GM12801 (cell line): ENCODE measurements around the gene NKD2.

Experiments used
- TF ChIP-seq, protein P1 (sequence below): IDR thresholded peaks from one replicate; pipeline ENCODE4 v1.5.1; 2011; ENCODE audit warnings: control low read depth; ENCODE audit not compliant: insufficient read length; ENCODE audit errors: extremely low read depth

NKD2 gene

DNA sequence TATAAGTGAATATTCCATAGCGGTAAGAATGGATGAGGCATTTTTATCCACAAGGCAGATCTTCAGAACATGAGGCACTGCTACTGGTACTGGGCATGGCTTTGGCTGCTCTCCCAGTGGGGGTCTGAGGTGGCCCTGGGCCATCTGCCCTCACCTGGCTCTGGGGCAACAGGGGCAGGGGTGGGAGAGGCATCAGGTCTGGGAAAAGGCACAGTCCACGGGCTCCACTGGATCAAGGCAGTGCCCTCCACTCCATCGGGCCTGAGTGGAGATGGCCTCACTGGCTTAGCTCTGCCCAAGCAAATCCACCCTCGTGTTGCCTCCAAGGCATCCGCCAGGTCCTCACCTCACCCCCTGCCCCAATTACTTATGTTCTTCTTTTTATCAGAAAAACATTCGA lies 10.9 kb upstream of the NKD2 start:
- TF ChIP-seq, protein P1, sequence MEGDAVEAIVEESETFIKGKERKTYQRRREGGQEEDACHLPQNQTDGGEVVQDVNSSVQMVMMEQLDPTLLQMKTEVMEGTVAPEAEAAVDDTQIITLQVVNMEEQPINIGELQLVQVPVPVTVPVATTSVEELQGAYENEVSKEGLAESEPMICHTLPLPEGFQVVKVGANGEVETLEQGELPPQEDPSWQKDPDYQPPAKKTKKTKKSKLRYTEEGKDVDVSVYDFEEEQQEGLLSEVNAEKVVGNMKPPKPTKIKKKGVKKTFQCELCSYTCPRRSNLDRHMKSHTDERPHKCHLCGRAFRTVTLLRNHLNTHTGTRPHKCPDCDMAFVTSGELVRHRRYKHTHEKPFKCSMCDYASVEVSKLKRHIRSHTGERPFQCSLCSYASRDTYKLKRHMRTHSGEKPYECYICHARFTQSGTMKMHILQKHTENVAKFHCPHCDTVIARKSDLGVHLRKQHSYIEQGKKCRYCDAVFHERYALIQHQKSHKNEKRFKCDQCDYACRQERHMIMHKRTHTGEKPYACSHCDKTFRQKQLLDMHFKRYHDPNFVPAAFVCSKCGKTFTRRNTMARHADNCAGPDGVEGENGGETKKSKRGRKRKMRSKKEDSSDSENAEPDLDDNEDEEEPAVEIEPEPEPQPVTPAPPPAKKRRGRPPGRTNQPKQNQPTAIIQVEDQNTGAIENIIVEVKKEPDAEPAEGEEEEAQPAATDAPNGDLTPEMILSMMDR: no peak

DNA sequence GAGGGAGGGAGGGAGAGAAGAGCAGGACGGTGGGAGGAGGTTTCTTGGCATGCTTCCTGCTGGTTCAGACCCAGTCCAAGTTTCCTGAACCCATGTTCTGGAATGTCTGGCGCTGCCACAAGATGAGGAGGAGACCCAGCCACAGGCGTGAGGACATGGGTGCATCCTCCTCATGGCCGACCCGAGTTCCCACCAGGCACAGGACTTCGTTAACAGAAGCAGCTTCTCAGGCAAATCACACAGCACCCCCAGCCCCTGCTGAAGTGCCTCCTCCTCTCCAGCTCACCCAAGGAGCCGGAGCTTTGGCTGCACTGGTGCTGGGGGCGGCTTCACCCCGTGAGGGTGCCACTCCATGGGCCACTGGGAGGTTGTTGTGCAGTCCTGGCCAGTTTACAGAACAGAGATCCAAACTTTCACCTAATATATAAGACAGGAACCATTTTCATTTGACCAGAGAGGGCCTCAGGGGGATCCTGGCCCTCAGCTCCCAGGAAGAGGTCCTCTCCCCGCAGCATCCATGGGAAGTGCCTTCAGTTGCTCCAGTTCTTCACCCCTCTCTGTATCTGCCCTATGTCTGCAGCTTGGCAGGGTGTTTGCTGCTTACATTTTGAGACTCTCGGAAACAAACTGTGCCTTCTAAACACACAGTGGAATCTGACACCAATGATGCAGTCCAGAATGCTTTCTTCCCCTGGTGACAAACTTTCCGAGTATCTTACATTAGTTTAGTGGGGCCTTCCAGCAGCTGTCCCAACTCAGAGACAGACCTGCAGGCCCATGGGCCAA lies 10.2 kb upstream of the NKD2 start:
- TF ChIP-seq, protein P1: no peak

DNA sequence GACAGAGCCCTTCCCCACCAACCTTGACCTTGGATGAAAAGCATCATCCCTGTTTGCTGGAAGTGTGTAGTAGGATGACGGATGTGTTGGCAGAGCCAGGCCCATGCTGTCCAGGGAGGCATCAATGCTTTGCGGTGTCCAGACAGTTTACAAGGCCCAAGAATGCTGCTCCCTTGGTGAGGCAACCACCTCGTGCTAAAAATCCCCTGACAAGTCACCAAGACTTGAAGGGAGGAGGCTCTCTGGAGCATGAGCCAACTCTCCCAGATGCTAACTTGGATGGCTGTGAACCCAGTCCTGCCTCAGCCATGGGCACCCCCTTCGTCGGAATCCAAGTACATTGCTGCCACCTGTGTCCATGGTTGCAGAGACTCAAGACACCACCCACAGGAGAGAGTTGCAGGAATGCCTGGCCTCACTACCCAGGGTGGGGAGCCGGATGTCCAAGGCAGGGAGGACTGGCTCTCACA lies 9.5 kb upstream of the NKD2 start:
- TF ChIP-seq, protein P1: no peak

DNA sequence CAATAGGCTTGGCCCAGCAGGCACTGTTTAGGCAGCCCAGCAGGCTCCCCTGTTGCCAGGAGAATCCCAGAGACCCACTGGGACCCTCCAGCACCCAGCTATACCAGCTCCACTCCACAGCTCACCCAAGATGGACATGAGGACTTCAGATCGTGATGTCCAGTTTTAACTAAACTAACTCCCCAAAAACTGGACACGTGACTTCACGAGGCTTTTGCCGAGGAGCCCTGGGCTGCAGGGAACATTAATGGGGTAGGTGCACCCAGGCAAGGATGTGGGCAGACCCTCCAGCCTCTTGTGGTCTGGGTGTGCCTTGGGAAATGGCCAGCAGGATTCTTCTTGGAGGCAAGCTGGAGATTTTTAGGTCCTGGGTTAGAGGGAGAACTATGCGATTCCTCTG lies 8.9 kb upstream of the NKD2 start:
- TF ChIP-seq, protein P1: no peak

DNA sequence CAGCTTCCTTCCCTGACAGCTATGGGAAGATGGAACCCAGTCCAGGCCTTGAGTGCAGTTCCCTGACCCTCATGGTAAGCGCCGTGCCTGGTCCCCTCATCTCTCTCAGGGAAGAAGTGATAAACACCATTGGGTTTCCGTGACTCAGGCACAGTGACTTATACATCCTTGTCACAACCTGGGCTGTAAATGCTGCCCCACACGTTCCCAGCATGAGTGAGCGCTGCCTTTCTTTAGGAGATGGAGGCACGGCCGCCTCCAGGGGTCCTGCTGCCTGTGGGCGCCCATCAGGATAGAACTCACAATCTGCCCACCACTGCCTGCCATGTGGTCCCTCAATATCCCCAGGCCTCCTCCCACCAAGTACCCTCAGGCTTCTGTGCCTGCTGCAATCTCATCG lies 8.3 kb upstream of the NKD2 start:
- TF ChIP-seq, protein P1: no peak

DNA sequence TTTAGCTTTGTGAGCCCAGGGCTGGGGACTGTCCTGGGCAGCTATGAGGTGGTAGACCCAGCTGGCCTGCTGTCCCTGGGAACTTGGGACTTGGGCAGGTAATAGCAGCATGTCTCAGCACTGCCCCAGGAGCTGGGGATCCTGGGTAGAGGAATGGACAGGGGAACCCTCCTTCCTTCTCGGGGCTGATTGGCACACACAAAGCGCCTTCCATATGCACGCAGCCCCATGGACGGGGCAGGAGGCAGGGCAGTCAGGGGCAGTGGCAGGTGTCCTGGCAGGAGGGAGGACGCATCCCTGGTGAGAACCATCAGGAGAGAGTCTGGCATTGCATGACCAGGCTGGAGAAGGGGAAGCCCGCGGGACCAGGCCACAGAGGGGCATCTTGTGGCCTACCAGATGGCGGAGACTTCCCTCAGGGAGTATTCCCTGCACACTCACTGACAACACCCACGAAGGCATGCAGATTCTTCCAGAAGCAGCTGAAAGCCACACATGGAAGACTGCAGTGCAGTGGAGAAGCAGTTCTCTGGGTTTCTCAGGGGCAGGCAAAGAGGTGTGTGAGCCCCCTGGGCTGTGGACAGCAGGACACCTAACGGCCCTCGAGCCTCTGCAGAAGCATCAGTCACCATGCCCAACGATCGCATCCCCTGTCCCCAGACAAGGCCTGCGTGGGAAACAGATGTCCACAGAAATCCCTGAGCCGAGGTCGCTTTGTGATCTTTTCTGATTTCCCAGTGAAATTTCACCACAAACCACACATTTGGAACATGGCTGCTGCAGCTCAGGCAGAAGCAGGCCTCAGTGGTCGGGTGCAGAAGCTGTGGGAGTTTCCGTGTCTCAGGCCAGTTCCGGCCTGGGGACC lies 7.0 kb upstream of the NKD2 start:
- TF ChIP-seq, protein P1: no peak

DNA sequence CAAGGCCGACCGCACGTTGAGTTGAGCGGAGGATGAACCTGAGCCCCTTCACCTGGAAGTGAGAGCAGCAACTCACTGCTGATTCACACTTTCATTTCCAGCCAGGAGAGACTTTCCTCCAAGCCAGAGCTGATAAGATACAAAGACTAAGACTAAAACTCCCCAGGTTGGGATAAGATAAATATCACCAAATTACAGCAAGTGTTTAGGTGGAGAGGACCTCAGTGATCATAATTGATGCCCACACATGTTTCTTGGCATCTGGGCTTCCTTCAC lies 6.4 kb upstream of the NKD2 start:
- TF ChIP-seq, protein P1: no peak
